HG03520 (cell line): ENCODE results near the gene RPS8.
"Not testable (repeated sequence)": the region's sequence is repeated elsewhere in the genome, so short reads cannot be mapped to it uniquely, and the experiment has no call there.

Experiments
- ATAC-seq: cut with Tn5 transposase; IDR thresholded peaks from one replicate; pipeline ENCODE4 v1.9.1; 2021; ENCODE audit warnings: mild to moderate bottlenecking, moderate library complexity; ENCODE audit not compliant: unreplicated experiment

RPS8 gene

GRCh38 chr1:44775078-44775929, at the start of gene RPS8:
RPS8 (plus strand) TSS chr1:44775540; CDS start chr1:44775597, 57 bp downstream.
- peak; percentile 57 for ATAC-seq

DNA sequence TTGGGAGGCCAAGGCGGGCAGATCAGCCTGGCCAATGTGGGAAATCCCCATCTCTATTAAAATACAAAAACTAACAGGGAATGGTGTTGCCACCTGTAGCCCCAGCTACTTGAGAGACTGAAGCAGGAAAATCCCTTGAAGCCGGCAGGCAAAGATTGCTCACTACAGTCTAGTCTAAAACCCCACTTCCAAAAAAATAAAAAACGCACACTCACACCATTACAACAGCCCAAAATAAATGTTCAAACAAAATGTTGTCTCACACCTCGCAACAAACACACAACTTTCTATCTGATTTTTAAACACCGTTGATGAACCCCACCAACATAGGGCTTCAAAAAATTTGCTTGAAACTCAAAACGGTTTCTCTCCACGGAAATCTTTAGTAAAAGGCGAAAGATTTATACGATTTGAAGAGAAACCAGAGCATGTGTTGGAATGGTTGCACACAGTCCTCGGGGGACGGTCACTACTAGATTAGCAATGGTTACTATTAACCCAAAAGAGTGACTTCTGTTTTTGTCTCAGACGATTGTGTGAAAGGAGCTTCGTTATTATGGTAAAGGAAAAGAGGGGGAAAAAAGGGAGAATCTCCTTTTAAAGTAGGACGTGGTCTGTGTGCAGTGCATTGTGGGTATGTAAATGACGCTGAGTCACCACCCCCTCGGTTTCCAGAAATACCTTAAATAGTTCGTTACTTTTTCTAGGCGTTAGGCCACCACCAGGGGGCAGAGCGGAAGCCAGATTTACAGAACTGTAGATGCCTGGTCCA, 44.4 kb upstream of the RPS8 start, which contains the start of gene RNU5D-1:
RNU5D-1 (minus strand) TSS at position 430 of the 772 bp plus-strand sequence.
- peak; percentile 61 for ATAC-seq

- no peak for ATAC-seq
Observed at GRCh38 chr1:44733365-44733764, 42.0 kb upstream of the RPS8 start.

DNA sequence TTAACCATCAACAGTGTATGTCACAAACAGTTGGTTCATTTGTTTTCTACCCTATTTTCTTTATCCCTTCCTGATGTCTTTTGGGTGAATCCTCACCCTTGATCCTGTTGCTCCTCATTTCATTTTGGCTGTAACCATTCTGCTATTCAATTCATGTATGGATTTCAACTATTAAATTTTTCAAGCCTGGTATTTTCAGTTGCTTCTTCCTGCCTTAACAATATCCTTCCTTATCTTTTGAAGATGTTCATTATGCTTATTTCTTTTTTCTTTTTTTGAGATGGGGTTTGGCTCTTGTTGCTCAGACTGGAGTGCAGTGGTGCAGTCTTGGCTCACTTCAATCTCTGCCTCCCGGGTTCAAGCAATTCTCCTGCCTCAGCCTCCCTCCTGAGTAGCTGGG, 41.6 kb upstream of the RPS8 start:
- ATAC-seq: no peak

DNA sequence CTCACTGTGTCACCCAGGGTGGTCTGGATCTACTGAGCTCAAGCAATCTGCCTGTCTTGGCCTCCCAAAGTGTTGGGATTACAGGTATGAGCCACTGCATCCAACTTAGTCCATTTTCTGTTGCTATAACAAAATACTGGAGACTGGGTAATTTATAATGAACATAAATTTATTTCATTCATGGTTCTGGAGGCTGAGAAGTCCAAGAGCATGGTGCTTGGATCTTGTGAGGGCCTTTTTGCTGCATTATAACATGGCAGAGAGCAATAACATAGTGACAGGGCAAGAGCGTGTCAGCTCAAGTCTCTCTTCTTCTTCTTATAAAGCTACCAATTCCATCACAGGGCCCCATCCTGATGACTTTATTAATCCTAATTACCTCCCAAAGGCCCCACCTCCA, 39.3 kb upstream of the RPS8 start:
- no peak for ATAC-seq

DNA sequence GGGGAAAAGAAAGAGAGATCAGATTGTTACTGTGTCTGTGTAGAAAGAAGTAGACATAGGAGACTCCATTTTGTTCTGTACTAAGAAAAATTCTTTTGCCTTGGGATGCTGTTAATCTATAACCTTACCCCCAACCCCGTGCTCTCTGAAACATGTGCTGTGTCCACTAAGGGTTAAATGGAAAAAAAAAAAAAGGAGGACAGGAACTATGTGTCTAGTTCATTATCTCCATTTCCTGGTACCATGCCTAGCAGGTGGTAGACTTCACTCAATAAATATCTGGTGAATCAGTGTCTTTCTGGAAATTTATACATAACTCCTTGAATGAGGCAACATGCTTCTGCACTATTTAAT, 36.4 kb upstream of the RPS8 start:
- not testable (repeated sequence) for ATAC-seq

DNA sequence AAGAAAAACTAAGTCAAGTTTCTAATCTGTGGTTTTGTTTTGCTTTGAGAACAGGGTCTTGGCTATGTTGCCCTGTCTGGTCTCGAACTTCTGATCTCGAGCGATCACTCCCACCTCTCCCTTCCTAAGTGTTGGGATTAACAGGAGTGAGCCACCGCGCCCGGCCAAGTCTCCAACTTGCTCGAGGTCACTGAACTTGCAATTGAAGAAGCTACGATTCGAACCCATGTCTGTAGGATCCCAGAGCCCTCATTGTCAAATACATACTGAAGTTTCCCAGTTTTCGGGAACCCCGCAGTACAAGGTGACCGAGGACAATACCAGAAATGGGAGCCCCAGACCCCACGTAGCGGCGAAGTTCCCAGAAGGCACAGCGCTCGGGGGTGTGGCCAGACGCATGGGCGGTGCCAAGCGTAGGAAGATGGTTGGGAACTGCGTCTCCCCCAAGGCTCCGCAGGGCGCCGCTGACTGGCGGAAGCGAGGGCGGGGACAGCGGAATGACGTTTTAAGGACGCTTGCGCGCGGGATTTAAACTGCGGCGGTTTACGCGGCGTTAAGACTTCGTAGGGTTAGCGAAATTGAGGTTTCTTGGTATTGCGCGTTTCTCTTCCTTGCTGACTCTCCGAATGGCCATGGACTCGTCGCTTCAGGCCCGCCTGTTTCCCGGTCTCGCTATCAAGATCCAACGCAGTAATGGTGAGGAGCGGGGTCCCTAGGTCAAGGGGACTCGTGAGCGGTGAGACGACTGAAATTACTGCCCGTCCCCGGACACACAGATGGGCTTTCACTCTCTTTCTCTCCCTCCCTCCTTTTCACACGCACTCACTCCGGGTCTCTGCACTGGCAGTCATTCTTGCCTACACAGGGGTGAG, 35.8 kb upstream of the RPS8 start, which contains the start of gene KIF2C:
KIF2C (plus strand) TSS at position 531 of the 872 bp plus-strand sequence; CDS start at position 627, 96 bp downstream.
- peak; percentile 92 for ATAC-seq

DNA sequence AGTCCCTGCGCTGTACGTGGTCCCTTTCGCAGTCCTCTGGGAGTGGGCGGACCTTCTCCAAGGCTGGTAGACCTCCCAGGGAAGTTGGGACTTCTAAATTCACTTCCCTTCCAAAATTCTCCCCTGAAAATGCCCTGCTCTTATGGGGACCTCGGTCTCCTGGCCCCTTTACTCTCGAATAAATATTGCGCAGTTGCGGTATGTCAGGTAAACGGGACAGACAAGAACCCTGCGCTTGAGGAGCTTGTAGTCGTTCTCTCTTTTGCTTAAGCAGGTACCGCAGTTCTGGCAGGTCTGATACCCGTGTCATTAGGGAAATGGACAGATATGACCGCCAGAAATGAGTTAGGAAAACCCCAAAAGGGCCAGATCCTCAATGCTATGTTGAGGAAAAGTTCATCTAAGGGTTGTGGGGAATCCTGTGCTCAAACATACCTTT, 35.1 kb upstream of the RPS8 start:
- ATAC-seq: no peak

GRCh38 chr1:44743211-44743610, 32.1 kb upstream of the RPS8 start:
- no peak for ATAC-seq

- no peak for ATAC-seq
Observed at GRCh38 chr1:44747878-44748277, 27.5 kb upstream of the RPS8 start.

- ATAC-seq: no peak
Observed at GRCh38 chr1:44757420-44757819, 17.9 kb upstream of the RPS8 start.

GRCh38 chr1:44759077-44759476, 16.3 kb upstream of the RPS8 start:
- ATAC-seq: no peak

DNA sequence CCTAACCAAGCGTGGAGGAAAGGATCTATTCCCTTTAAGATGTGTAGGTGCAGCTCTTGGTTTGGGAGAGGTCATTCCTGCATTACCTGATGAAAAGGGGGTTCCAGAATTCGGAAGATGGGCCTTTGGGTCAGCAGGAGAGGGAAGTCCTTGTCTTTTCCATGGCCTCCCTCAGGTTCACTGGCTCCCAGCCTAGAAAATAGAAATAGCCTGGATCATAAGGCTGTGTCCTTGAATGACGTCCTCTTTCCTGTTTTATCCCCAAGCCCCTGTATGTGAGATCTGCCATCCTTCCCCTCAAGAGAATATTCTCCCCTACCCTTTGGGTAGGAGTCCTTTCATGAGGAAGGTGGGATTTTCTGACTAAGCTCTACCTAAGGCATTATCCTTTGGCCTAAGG, 14.5 kb upstream of the RPS8 start:
- no peak for ATAC-seq

DNA sequence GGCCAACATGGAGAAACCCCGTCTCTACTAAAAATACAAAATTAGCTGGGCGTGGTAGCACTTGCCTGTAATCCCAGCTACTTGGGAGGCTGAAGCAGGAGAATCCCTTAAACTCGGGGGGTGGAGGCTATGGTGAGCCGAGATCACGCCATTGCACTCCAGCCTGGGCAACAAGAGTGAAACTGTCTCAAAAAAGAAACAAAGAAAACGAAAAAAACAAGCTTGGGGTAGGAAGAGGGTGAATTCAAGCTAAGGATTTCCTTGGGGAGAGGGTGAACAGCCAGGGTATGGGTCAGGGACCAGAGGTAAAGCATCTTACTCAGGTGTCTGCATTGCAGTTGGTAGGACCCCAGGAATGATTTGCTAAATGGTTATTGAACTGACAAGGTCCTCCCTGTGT, 8.9 kb upstream of the RPS8 start:
- not testable (repeated sequence) for ATAC-seq

DNA sequence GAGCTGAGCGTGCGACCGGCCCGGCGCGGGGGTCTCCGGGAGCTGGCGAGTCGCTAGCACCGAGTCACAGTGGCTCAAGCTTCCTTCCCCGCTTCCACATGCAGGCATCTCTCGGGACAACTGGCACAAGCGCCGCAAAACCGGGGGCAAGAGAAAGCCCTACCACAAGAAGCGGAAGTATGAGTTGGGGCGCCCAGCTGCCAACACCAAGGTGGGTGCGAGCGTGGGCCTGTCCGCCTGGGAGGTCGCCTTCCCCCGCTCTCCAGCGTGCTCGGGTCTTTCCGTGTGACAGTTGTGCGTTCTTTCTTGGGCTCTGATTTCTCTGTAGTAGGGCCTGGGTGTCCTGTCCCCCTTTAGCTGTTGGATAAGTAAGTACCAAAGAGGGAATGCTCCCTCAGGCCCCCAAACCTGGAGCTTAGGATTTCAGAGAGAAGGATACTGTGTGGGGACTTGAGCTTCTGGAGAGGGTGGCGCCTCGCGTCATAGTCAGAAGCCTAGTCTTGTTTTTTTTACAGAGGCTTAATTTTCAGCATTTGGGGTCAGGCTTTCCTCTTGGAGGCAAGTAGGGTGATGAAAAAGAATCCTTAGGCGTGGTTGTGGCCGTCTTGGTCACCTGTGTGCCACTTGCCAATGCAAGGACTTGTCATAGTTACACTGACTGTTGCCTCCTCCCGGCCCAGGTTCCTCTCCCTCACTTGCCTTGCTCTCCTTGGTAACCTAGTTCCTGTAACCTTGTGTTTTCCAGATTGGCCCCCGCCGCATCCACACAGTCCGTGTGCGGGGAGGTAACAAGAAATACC, 790 bp downstream of the RPS8 start:
- no peak for ATAC-seq

DNA sequence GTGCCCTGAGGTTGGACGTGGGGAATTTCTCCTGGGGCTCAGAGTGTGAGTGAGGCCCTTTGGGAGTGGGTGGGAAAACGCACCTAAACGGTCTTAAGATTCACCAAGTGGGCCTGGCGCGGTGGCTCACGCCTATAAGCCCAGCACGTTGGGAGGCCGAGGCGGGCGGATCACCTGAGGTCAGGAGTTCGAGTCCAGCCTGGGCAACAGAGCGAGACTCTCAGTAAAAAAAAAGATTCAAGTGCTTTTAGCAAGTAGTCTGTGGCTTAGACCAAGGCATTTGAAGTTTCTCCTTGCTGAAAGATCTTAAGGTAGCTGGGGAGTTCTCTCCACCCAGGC, 1.4 kb downstream of the RPS8 start:
- ATAC-seq: no peak

GRCh38 chr1:44777547-44777946, 2.2 kb downstream of the RPS8 start:
- ATAC-seq: no peak

GRCh38 chr1:44777969-44778635, 2.8 kb downstream of the RPS8 start:
- no peak for ATAC-seq

DNA sequence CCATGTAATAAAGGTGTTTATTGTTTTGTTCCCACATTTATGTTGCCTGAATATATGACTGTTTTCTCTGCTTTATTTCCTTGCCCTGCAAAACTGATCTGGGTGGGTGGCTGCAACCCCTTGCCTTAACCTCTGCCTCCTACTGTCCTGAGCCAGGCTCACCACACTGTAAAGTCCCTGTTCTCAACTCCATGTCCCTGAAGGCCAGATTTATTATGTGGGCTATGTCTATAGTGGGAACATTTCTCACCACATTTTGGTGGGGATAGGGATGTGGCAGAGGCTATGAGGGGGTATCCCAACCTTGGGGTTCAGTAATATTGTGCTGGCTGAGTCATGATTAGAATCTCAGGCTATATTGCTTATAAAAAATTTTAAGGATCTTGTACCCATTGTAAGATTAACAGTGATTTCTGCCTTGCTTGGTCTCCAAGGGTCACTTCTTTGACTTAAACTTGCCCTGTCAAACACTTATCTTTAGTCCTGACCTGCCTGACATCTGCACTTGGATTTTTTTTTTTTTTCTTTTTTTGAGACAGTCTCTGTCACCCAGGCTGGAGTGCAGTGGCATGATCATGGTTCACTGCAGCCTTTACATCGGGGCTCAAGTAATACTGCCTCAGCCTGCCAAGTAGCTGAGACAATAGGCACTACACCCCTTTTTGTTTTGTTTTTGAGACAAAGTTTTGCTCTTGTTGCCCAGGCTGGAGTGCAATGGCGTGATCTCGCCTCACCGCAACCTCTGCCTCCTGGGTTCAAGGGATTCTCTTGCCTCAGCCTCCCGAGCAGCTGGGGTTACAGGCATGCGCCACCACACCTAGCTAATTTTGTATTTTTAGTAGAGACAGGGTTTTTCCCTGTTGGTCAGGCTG, 3.6 kb downstream of the RPS8 start:
- ATAC-seq: no peak
